Chondrocyte (in vitro differentiated cells): ENCODE measurements around the gene LRCH1. TPM values are rescaled to one million over a fixed set of nuclear protein-coding genes. Genes with fewer than 3 reads are reported as not detected.

ENCODE experiments used
- DNase-seq: peaks from one replicate; pipeline ENCODE4 v3.0.0; 2021; ENCODE audit warnings: mixed read lengths, low spot score
- H3K27ac Mint-ChIP-seq: one replicate; pipeline ENCODE4 v1.8.0; 2021; ENCODE audit warnings: mild to moderate bottlenecking, moderate library complexity, mixed read lengths; ENCODE audit not compliant: unreplicated experiment
- H3K27me3 Mint-ChIP-seq: 2 replicates; pipeline ENCODE4 v1.8.0; 2021; ENCODE audit warnings: low read depth, mixed read lengths
- H3K36me3 Mint-ChIP-seq: 2 replicates; pipeline ENCODE4 v1.8.0; 2021; ENCODE audit warnings: low read depth, mixed read lengths
- H3K4me1 Mint-ChIP-seq: 2 replicates; pipeline ENCODE4 v1.8.0; 2021; ENCODE audit warnings: low read depth, mild to moderate bottlenecking, mixed read lengths
- H3K4me3 Mint-ChIP-seq: one replicate; pipeline ENCODE4 v1.8.0; 2021; ENCODE audit warnings: mild to moderate bottlenecking, moderate library complexity, mixed read lengths; ENCODE audit not compliant: unreplicated experiment
- H3K9me3 Mint-ChIP-seq: 2 replicates; pipeline ENCODE4 v1.8.0; 2021; ENCODE audit warnings: low read depth, mixed read lengths
- CTCF ChIP-seq: fragments of 200-600 bp; sonication (generic); IDR thresholded peaks from 2 replicates; pipeline ENCODE4 v1.5.0; 2021; ENCODE audit warnings: antibody characterized with exemption, mild to moderate bottlenecking, moderate library complexity
- total RNA-seq: library from RNA; stranded (reverse); gene quantifications from 3 replicates; pipeline ENCODE4 v1.2.1, GENCODE V29; 2021

Gene LRCH1
- total RNA-seq, 1 donor from 2014 or later = 14.4 TPM

GRCh38 chr13:46698910-46699460, 146.0 kb downstream of the LRCH1 start:
- no peaks in the 10 kb centered on the region for H3K9me3 Mint-ChIP-seq
- TF ChIP-seq CTCF = no peak
- no peak for DNase-seq

GRCh38 chr13:46712524-46712923, 159.6 kb downstream of the LRCH1 start:
- no peak for DNase-seq
- no peak for TF ChIP-seq CTCF
- Mint-ChIP-seq H3K27ac (no peak overlapping the region), H3K27me3 (no peaks in the 10 kb centered on the region), H3K4me1 (peaks cover 16% of the 10 kb centered on the region), H3K4me3 (no peak overlapping the region), H3K36me3 (peaks cover 20% of the 10 kb centered on the region), H3K9me3 (no peaks in the 10 kb centered on the region)

More at GRCh38 chr13:46698910-46699460, 146.0 kb downstream of the LRCH1 start:
- peaks cover 34% of the 10 kb centered on the region for H3K36me3 Mint-ChIP-seq
- no peaks in the 10 kb centered on the region for H3K4me1 Mint-ChIP-seq
- H3K27me3 Mint-ChIP-seq = no peaks in the 10 kb centered on the region
- no peak overlapping the region for H3K4me3 Mint-ChIP-seq
- no peak overlapping the region for H3K27ac Mint-ChIP-seq

GRCh38 chr13:46715363-46715762, 162.4 kb downstream of the LRCH1 start:
- Mint-ChIP-seq H3K27me3 (no peaks in the 10 kb centered on the region), H3K4me1 (peaks cover 17% of the 10 kb centered on the region), H3K9me3 (no peaks in the 10 kb centered on the region), H3K36me3 (peaks cover 16% of the 10 kb centered on the region), H3K27ac (no peak overlapping the region), H3K4me3 (no peak overlapping the region)
- DNase-seq = no peak
- no peak for TF ChIP-seq CTCF

GRCh38 chr13:46716821-46717220, 163.9 kb downstream of the LRCH1 start:
- peaks cover 11% of the 10 kb centered on the region for H3K36me3 Mint-ChIP-seq
- no peak for TF ChIP-seq CTCF
- H3K4me3 Mint-ChIP-seq = no peak overlapping the region
- peak overlapping the region; percentile 46 for H3K27ac Mint-ChIP-seq
- H3K27me3 Mint-ChIP-seq = no peaks in the 10 kb centered on the region
- H3K4me1 Mint-ChIP-seq = peaks cover 22% of the 10 kb centered on the region
- no peak for DNase-seq
- H3K9me3 Mint-ChIP-seq = no peaks in the 10 kb centered on the region

- no peaks in the 10 kb centered on the region for H3K27me3 Mint-ChIP-seq
- H3K36me3 Mint-ChIP-seq = peaks cover 10% of the 10 kb centered on the region
- no peaks in the 10 kb centered on the region for H3K9me3 Mint-ChIP-seq
- DNase-seq = no peak
- H3K4me1 Mint-ChIP-seq = peaks cover 22% of the 10 kb centered on the region
- no peak overlapping the region for H3K4me3 Mint-ChIP-seq
- peak overlapping the region; percentile 46 for H3K27ac Mint-ChIP-seq
- no peak for TF ChIP-seq CTCF
These were observed 164.3 kb downstream of the LRCH1 start for GRCh38 chr13:46717275-46717674.
